NT2/D1 (cell line): ENCODE data around the gene SUSD1.

ENCODE experiments used
- SUZ12 ChIP-seq: IDR thresholded peaks from 2 replicates; pipeline ENCODE4 v1.6.1; 2011; ENCODE audit not compliant: insufficient read length, insufficient read depth; ENCODE audit errors: extremely low read depth
- ZNF274 ChIP-seq: IDR thresholded peaks from 2 replicates; pipeline ENCODE4 v1.6.1; 2011; ENCODE audit warnings: mild to moderate bottlenecking, low read depth, low read length

- TF ChIP-seq ZNF274: no peak
- no peak for TF ChIP-seq SUZ12
Measured at GRCh38 chr9:112003538-112003937, 171.6 kb downstream of the SUSD1 start.
